Gastrocnemius medialis (tissue), 4 donors: ENCODE measurements around the gene FBXW4. TPM values are rescaled to one million over a fixed set of nuclear protein-coding genes. Genes with fewer than 3 reads are reported as not detected.

Experiments
- ATAC-seq, 2 donors: fragments of 150-250 bp; one replicate each; pipeline ENCODE4 v1.9.1; 2016
- DNase-seq, 2 donors: peaks; one replicate each; pipeline ENCODE4 v3.0.0-alpha.2; 2019
- H3K27ac ChIP-seq, 4 donors: fragments of 200-600 bp; sonication (generic); 1 replicate in 1 of 4; 2 replicates in 3 of 4; pipeline ENCODE4 v1.5.1; 2016 to 2018; ENCODE audit warnings: mild to moderate bottlenecking in 2 of 4, moderate library complexity in 1 of 4
- H3K27me3 ChIP-seq, 3 donors: fragments of 200-600 bp; sonication (generic) in 2 of 3; 1 replicate in 1 of 3; 2 replicates in 2 of 3; pipeline versions ENCODE4 v1.5.1 to v1.6.0; 2016 to 2019; ENCODE audit warnings: mild to moderate bottlenecking in 1 of 3, moderate library complexity in 1 of 3
- H3K36me3 ChIP-seq, 2 donors: fragments of 200-600 bp; sonication (generic) in 1 of 2; one replicate each; pipeline ENCODE4 v1.5.1; 2017 to 2018
- H3K4me1 ChIP-seq, 2 donors: fragments of 200-600 bp; sonication (generic) in 1 of 2; one replicate each; pipeline ENCODE4 v1.5.1; 2016 to 2017; ENCODE audit warnings: mild to moderate bottlenecking in 2 of 2
- H3K4me3 ChIP-seq, 4 donors: fragments of 200-600 bp; sonication (generic) in 3 of 4; 1 replicate in 1 of 4; 2 replicates in 3 of 4; pipeline ENCODE4 v1.5.1; 2016 to 2019; ENCODE audit warnings: mild to moderate bottlenecking in 2 of 4
- H3K9me3 ChIP-seq, 3 donors: fragments of 200-600 bp; sonication (generic) in 2 of 3; 1 replicate in 1 of 3; 2 replicates in 2 of 3; pipeline ENCODE4 v1.5.1; 2016 to 2019
- CTCF ChIP-seq, 5 experiments: fragments of 450-650 bp in 3 of 5; fragments of 200-600 bp in 2 of 5; sonication (generic) in 2 of 5; IDR thresholded peaks in 4 of 5; conservative IDR thresholded peaks in 1 of 5; 1 replicate in 4 of 5; 2 replicates in 1 of 5; pipeline ENCODE4 v1.5.1; 2016 to 2019; ENCODE audit warnings: antibody characterized with exemption in 5 of 5, mild to moderate bottlenecking in 3 of 5, moderate library complexity in 3 of 5
- POLR2A ChIP-seq, 2 donors: fragments of 450-650 bp; IDR thresholded peaks; one replicate each; pipeline ENCODE4 v1.6.1; 2017; ENCODE audit warnings: antibody characterized with exemption in 2 of 2, mild to moderate bottlenecking in 2 of 2, moderate library complexity in 2 of 2
- in situ Hi-C, 4 donors: fragments of 200-750 bp; cut with MboI; loops; one replicate each; pipeline versions ENCODE4 v1.15.0 to v1.8.0; 2017; ENCODE audit warnings: low sequenced_read_pairs in 4 of 4
- intact Hi-C: fragments of 100-400 bp; cut with DNase I; formaldehyde crosslinking; loops from one replicate; pipeline ENCODE4 v1.15.1; 2023; ENCODE audit warnings: low total_unique reads
- total RNA-seq, 4 donors: library from RNA; depleted of rRNA; stranded (reverse); fragments of >200 nt; gene quantifications; one replicate each; pipeline versions ENCODE4 v1.1.0 to v1.2.3, GENCODE V29; 2016

FBXW4 gene
- total RNA-seq, 4 donors from 2014 or later: 43.1 to 72.6 (median 70.2) TPM

GRCh38 chr10:101663097-101663496, 31.9 kb downstream of the FBXW4 start:
- Histone ChIP-seq H3K27ac (no peak overlapping the region), H3K27me3 (no peaks in the 10 kb centered on the region), H3K9me3 (no peaks in the 10 kb centered on the region), H3K4me1 (no peaks in the 10 kb centered on the region), H3K36me3 (peaks cover 0 to 74% of the 10 kb centered on the region in 2 donors), H3K4me3 (no peak overlapping the region)
- DNase-seq (no peak), ATAC-seq (no peak)
- in situ Hi-C loops (no loop called here), intact Hi-C loops (no loop called here)
- TF ChIP-seq CTCF (IDR thresholded peaks at IDR 0.05 in 4 of 5, conservative IDR thresholded peaks at IDR 0.05 in 1 of 5): no peak
- TF ChIP-seq POLR2A (IDR thresholded peaks at IDR 0.05): no peak

- DNase-seq (no peak), ATAC-seq (no peak)
- Histone ChIP-seq H3K4me1 (no peaks in the 10 kb centered on the region), H3K9me3 (no peaks in the 10 kb centered on the region), H3K27me3 (no peaks in the 10 kb centered on the region), H3K36me3 (peaks cover 0 to 54% of the 10 kb centered on the region in 2 donors), H3K27ac (no peak overlapping the region), H3K4me3 (no peak overlapping the region)
- in situ Hi-C loops: no loop called here
- TF ChIP-seq CTCF (IDR thresholded peaks at IDR 0.05 in 4 of 5, conservative IDR thresholded peaks at IDR 0.05 in 1 of 5) (no peak), POLR2A (IDR thresholded peaks at IDR 0.05) (no peak)
- intact Hi-C loops: no loop called here
These were observed 34.7 kb downstream of the FBXW4 start for GRCh38 chr10:101660256-101660655.

- H3K27me3 ChIP-seq: no peaks in the 10 kb centered on the region
- H3K36me3 ChIP-seq: peaks cover 0 to 45% of the 10 kb centered on the region in 2 donors
- no peaks in the 10 kb centered on the region for H3K4me1 ChIP-seq
- H3K4me3 ChIP-seq: no peak overlapping the region
- in situ Hi-C loops (no loop called here), intact Hi-C loops (no loop called here)
- no peak overlapping the region for H3K27ac ChIP-seq
- no peak for DNase-seq
- ATAC-seq: no peak
- H3K9me3 ChIP-seq: no peaks in the 10 kb centered on the region
- no peak for TF ChIP-seq CTCF (IDR thresholded peaks at IDR 0.05 in 4 of 5, conservative IDR thresholded peaks at IDR 0.05 in 1 of 5)
These were observed 36.0 kb downstream of the FBXW4 start for GRCh38 chr10:101658975-101659374.

GRCh38 chr10:101656890-101657289, 38.1 kb downstream of the FBXW4 start:
- Histone ChIP-seq H3K36me3 (peaks cover 0 to 28% of the 10 kb centered on the region in 2 donors), H3K9me3 (no peaks in the 10 kb centered on the region), H3K4me3 (no peak overlapping the region), H3K27me3 (no peaks in the 10 kb centered on the region), H3K4me1 (no peaks in the 10 kb centered on the region), H3K27ac (no peak overlapping the region)
- TF ChIP-seq POLR2A (IDR thresholded peaks at IDR 0.05) (no peak), CTCF (IDR thresholded peaks at IDR 0.05 in 4 of 5, conservative IDR thresholded peaks at IDR 0.05 in 1 of 5) (no peak)
- DNase-seq (no peak), ATAC-seq (no peak)
- intact Hi-C loops: no loop called here
- in situ Hi-C loops: no loop called here

- in situ Hi-C loops: no loop called here
- intact Hi-C loops: no loop called here
- no peak for TF ChIP-seq CTCF (IDR thresholded peaks at IDR 0.05 in 4 of 5, conservative IDR thresholded peaks at IDR 0.05 in 1 of 5)
- TF ChIP-seq POLR2A (IDR thresholded peaks at IDR 0.05): no peak
- DNase-seq: peak in 1 of 2 donors; percentile 33
- H3K27me3 ChIP-seq: no peaks in the 10 kb centered on the region
- H3K9me3 ChIP-seq: no peaks in the 10 kb centered on the region
- no peaks in the 10 kb centered on the region for H3K4me1 ChIP-seq
- peaks cover 0 to 18% of the 10 kb centered on the region in 2 donors for H3K36me3 ChIP-seq
- no peak overlapping the region for H3K4me3 ChIP-seq
- ATAC-seq: no peak
- H3K27ac ChIP-seq: no peak overlapping the region
These were observed 39.4 kb downstream of the FBXW4 start for GRCh38 chr10:101655570-101655969.
